ENCODE data around the gene PNPLA5.

Gene PNPLA5

DNA sequence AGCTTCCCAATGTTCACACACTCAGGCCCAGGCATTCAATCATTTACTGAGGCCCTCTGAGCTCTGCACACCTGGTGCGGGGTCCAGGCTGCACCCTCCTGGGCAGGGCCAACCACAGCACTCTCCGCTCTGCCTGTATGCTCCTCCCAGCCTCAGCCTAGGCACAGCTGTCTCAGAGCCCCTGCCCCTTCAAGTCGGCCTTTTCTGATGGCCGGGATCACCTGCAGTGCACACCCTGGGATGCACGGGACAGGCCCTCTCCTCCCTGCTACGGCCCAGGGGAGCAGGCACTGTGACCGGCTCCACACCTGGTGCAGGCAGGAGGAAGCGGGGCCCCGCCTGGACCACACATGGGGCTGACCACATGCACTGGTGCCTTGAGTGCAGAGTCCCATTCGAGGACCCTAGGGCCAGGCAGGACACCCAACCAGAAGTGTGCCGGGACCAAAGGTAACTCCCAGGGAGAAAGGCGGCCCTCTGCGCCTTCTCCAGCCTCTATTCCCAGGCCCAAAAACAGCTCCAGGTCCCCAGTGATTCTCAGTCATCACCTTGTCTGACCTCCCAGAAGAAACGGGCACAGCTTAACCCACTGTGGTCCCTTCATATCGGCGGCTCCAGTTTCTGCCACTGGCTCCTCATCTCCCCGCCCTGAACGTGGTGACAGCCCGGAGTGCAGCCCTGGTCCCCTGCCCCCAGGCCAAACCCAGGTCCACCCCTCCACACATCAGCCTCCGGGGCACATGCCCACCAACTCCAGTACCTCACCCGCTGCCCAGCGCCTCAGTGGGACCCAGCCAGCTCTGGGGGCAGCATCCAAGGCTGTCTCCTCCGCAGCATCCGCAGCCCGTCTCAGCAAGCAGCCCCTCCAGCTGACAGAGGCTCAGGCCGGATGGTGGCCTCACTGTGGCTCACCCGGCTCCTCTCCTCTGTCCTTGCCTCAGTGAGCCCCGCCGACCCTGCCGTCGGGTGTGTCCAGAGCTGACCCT, 47.0 kb downstream of the PNPLA5 start:
- TF ChIP-seq, protein P1, sequence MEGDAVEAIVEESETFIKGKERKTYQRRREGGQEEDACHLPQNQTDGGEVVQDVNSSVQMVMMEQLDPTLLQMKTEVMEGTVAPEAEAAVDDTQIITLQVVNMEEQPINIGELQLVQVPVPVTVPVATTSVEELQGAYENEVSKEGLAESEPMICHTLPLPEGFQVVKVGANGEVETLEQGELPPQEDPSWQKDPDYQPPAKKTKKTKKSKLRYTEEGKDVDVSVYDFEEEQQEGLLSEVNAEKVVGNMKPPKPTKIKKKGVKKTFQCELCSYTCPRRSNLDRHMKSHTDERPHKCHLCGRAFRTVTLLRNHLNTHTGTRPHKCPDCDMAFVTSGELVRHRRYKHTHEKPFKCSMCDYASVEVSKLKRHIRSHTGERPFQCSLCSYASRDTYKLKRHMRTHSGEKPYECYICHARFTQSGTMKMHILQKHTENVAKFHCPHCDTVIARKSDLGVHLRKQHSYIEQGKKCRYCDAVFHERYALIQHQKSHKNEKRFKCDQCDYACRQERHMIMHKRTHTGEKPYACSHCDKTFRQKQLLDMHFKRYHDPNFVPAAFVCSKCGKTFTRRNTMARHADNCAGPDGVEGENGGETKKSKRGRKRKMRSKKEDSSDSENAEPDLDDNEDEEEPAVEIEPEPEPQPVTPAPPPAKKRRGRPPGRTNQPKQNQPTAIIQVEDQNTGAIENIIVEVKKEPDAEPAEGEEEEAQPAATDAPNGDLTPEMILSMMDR (IDR thresholded peaks at IDR 0.05; ENCODE audit: low read depth, low read length, missing control alignments), result no peak
- DNase-seq (ENCODE audit: low read depth), result no peak
- H3K4me3 ChIP-seq (ENCODE audit: low read depth, low read length), result no peak overlapping the region

DNA sequence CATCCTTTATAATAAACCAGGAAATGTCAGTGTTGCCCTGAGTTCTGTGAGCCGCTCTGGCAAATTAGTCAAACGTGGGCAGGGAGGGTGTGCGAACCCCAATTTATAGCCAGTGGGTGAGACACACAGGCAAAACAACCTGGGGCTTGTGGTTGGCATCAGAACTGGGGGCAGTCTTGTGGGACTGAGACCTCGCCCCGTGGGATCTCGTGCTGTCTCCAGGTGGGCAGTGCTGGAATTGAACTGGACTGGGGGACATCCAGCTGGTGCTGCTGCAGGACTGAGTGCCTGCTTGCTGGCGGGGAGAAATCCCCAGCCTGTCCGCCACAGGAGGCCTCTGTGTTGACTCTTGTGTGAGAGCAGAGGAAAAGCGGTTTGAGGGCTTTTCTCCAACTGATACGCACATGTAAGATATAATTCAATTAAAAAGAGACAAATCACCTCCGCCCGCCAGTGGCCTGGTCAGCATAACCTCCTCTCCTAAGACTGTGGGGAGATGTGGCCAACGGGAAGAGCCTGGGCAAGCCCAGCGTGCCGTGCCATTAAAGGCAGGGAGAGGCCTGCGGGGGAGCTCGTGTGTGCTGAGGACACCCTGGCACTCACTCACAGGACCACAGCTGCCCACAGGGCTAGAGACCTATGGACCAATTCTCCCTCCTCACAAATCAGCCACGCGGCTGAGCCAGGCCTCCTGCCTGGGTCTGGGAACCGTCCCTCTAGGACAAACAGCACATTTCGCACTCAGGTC, 47.9 kb downstream of the PNPLA5 start:
- H3K4me3 ChIP-seq (ENCODE audit: low read depth, low read length), result no peak overlapping the region
- DNase-seq (ENCODE audit: low read depth), result no peak
- TF ChIP-seq, protein P1 (IDR thresholded peaks at IDR 0.05; ENCODE audit: low read depth, low read length, missing control alignments), result no peak

DNA sequence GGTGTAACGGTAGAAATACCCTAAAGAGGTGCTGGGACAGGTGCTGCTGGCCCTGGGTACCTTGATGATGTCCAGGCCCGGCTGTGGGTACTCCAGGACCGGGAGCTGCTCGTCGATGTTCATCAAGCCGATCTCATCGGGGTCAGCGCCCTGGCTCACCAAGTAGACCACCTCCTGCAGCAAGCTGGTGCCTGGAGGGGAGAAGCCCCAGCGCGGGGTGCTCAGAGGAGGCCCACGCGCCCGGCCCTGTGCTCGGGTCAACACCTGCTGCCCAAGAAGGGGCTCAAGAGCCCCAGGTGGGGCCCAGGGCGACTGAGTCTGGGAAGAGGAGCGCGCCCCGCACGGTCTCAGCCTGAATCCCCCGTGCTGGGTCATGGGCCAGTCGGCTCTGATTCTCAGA, 50.1 kb downstream of the PNPLA5 start:
- DNase-seq (ENCODE audit: low read depth), result no peak
- H3K4me3 ChIP-seq (ENCODE audit: low read depth, low read length), result no peak overlapping the region
- TF ChIP-seq, protein P1 (IDR thresholded peaks at IDR 0.05; ENCODE audit: low read depth, low read length, missing control alignments), result no peak

DNA sequence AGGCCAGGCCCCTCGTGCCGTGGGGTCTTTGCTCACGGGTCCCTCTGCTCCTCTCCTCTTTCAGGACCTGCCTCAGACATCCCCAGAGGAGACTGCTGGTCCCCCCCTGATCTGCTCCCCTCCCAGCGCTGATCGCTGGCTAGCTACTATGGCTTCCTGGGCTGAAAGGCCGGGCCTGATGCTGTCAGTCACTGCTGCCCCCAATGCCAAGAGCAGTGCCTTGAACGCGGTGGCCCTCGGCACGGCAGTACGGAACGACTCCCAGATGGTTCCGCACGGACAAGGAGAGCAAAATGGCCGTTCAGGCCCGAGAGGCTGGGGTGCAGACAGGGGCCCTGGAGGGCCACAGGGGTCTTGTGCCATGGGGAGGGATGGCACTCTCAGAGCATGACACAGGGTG, 51.0 kb downstream of the PNPLA5 start:
- TF ChIP-seq, protein P1 (IDR thresholded peaks at IDR 0.05; ENCODE audit: low read depth, low read length, missing control alignments), result no peak
- no peak for DNase-seq (ENCODE audit: low read depth)
- no peak overlapping the region for H3K4me3 ChIP-seq (ENCODE audit: low read depth, low read length)

DNA sequence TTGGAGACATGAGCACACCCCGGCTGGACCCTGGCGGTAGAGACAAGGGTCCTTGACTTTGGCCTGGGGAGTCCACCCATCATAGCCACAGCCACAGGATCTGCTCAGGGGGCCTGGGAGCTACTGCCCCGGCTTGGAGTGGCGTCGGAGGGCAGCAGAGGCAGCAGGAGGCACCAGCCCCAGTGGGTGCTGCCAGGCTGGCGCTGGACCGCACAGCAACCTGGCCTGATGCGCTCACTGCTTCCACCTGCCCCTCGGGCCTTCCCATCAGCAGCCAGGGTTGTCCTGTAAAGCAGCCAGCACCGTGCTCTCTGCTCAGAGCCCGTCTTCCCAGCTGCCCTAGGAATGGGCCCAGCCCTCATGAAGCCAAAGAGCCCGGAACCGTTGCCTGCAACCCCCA, 51.4 kb downstream of the PNPLA5 start:
- no peak overlapping the region for H3K4me3 ChIP-seq (ENCODE audit: low read depth, low read length)
- DNase-seq (ENCODE audit: low read depth), result no peak
- TF ChIP-seq, protein P1 (IDR thresholded peaks at IDR 0.05; ENCODE audit: low read depth, low read length, missing control alignments), result no peak

DNA sequence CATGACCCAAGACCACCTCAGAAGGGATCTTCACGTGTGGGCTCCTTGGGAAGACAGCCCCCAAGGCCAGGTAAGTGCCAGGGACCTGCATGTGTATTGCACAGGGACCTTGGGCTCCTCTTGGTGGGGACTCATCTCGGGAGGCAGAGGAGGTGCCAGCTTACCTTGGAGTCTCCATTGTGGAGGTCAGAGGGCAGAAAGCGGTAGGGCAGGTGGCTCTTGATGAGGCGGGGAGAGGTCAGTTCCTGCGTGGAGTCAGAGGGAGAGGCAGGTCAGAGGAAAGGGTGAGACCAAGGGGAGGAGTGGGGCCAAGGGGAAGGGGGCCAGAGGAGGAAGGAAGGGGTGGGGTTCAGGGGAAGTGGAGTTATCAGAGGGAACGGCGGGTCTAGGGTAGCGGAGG, 52.0 kb downstream of the PNPLA5 start:
- DNase-seq (ENCODE audit: low read depth), result no peak
- TF ChIP-seq, protein P1 (IDR thresholded peaks at IDR 0.05; ENCODE audit: low read depth, low read length, missing control alignments), result no peak
- H3K4me3 ChIP-seq (ENCODE audit: low read depth, low read length), result no peak overlapping the region
